Superior temporal gyrus (tissue), 1 donor: Measurements from ENCODE around the gene NUDCD3.
A peak's percentile ranks its signal among the peaks of the same experiment; 100 is the strongest.

ENCODE experiments used
- DNase-seq: peaks from one replicate; pipeline ENCODE4 v3.0.0-alpha.2; 2016; ENCODE audit errors: extremely low spot score

Gene NUDCD3

DNA sequence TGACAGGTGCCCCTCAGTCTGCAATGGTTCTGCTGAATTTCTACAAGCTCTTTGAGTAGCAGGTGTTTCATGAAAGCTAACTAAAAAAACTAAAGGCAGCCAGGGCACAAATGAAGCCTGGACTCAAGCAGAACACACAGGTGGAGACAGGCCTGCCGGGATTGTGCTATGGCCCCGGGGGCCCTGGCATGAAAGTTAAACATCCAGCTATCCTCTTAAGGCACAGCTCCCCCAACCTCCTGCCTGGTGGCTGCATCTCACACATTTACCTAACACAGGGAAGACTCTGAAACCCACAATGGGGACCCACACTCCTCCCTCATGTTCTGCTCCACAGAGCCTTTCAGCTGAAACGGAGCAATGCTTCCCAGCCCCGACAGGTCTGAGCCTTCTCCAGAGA is 88.8 kb downstream of the NUDCD3 start:
- DNase-seq: no peak

DNA sequence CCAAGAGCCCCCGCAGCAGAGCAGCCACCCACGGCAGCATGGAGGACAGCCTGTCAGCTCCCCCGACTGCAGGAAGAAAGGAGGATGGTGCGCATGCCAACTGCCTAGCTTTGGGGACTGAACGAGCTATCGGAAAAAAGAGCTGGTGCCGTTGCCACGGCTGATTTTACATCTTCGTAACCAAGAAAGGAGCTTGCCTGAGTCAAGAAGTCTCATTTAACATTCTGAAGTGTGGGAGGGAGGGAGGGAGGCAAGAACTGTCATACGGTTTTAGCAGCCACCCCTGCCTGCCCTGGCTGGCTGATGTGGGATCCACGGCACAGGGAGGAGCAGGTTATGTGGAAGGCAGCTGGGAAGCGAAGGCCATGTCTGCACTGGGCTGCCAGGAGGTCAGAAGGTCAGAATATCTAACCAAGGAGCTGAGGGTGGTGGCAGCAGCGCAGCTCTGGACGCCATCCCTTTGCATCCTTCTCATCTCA is 90.4 kb downstream of the NUDCD3 start:
- peak; percentile 46 for DNase-seq

DNA sequence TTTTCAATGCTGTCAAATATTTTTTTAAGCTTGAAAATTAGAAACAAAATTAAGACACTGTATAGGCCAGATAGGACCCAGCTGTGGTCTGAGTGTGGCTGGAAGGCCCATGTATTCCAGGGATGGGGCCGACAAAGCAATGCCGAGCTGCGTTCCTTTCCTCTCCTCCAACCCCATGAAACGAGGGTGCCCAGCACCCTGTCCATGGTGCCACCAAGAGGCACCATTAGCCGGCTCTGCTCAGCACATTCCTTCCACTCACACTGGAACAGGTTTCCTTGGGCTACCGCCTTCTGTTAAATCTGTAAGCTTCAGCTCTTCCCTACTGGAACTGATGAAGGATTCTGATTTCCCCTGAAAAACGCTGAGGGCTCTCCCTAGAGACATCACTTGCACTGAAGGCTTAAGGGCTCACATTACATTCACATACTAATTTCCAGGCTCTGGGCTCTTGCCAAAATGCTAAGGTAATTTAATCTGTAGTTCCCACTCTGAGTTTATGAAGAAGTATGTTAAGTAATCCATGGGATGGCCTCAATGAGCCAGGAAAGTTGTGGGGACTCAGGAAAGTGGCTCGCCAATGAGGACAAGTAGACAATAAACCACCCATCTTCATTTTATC is 91.4 kb downstream of the NUDCD3 start:
- no peak for DNase-seq

DNA sequence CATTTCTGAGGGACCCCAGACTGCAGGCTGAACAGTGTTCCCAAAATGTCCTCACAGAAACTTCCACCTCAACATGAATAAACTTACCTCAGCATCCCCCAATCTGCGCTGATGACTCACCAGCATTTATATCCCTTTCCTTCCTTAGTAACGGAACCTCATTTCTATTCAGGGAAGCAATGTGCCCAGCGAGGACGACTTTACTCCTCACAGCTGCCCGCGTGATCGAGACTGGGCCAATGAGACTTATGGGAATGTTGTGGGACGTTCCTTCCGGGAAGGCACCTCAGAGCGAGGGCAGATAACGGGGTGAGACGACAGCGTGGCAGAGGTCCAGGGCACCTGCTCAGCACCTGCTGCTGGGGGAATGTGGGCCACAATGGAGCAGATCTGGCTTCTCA is 91.9 kb downstream of the NUDCD3 start:
- DNase-seq: peak; percentile 72

DNA sequence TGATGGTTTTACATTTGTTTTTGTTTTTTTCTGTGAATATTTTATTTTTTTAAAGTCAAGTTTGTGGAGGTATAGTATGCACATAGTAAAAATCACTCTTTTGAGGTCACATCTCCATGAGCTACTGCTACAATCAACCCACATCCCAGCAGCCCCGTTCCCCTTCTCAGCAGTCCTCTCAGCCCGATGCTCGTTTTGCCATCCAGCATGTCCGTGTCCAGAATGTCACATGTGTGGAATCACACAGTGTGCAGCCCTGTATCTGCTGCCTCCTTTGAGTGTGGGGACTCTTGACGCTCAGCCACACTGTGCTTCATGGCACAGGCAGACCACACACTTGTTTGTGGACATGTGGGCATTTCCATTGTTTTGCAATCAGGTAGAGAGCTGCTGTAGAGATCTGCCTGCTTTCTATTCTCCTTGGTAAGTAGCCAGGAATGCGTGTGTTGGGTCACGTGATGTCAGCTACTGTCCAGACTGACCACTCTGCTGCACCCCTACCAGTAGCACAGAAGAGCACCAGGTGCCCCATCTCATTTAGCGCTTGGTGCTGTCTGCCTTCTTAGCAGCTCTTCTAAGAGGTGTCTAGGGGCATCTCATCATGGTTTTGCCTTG is 93.4 kb downstream of the NUDCD3 start:
- no peak for DNase-seq

DNA sequence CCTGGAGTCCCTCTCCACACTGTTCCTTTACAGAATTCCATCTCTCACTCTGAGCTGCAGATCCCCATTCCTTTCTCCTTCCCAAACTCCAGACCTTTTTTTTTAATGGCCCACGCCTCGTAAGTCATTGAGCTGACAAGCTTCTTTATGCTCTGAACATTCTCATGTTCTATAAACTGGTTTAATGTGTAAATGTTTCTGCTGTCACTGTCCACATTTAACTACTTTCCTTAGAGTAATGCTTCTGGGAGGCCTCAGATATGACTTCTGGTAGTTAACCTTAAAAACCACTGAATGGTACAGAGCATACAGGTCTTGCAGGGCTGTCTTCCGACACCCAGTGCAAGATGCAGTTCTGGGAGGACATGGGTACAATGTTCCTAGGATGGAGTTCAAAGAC is 94.0 kb downstream of the NUDCD3 start:
- DNase-seq: no peak

DNA sequence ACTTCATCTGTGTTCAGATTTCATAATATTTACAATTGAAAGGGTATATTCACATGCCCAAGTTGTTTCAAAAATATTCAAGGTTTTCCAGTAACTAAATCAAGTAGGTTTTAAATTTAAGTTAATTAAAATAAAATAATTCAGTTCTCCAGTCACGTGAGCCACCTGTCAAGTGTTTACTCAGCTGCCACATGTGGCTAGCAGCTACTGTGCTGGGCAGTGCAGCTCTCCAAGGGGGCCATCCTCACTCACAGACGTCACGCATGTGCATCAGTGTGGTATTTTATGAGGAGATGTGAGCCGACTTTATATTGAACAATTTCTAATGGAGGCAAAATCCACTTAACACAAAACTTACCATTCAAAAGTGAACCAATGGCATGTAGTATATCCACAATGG is 95.4 kb downstream of the NUDCD3 start:
- no peak for DNase-seq

DNA sequence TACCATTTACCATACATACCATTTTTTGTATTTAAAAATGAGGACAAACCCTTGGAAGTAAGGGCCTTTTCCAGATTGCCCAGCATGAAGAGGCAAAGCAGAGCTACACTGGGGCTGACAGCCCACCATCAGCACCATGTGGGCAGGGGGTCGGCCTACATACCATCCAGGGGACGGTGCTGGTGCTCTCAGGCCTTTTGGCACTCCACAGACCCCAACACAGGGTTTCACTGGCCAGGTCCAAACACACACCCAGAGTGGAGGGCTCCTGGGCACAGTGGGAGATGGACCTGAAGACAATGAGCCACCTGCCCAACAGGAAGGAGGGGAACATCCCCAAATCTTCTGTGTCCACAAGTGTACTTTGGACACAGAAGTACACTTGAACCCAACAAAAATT is 95.8 kb downstream of the NUDCD3 start:
- DNase-seq: no peak

DNA sequence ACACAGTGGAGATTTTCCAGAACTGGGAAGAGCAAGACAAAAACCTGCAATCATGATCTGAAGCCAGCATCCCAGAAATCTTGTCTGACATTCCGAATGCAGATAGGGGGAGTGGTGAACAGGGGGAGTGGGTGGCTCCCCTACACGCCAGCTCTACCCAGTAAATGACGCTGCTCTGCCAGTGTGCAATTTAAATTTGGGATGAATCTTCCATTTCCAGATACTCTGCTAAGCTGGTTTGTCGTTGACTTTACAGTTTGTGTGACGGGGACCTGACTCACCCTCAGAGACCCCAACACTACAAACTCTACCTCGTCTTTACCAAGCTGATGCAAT is 96.4 kb downstream of the NUDCD3 start:
- no peak for DNase-seq

DNA sequence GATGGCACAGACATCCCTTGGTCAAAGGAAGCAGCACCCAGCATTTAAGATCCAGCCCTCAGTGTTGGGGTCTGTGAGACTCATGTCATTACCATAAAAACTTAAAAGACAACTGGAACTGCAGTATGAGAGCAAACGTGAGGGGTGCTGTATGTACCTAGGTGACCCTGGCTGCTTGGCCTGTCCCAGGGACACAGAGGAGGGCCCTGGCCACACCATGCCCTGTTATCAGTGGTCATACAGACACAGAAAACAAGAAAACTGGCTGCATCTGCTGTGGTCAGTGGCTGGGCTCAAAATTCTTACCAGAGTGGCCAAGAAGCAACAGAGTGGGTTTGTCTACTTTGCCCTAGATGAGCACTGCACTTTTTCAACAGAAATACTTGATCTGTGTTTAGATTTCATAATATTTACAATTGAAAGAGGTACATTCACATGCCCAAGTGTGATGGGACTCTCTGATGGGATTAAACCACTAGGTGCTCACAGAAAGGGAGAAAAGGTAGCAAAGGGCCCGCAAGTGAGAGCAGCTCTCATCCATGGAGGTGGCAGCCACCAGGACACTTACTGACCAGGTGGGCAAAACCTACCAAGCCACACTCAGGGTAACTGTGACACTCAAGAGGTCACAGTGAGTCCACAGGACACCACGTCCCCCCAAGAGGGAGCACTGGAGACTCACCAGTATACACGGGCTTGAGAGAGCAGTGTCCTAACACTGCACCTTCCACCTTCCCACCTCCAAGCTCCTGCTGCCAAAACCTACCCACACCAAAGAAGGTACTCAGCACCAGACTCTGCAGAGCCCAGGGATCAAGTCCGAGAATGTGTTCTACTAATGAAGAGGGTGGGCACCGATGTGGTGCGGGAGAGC is 97.0 kb downstream of the NUDCD3 start:
- no peak for DNase-seq

DNA sequence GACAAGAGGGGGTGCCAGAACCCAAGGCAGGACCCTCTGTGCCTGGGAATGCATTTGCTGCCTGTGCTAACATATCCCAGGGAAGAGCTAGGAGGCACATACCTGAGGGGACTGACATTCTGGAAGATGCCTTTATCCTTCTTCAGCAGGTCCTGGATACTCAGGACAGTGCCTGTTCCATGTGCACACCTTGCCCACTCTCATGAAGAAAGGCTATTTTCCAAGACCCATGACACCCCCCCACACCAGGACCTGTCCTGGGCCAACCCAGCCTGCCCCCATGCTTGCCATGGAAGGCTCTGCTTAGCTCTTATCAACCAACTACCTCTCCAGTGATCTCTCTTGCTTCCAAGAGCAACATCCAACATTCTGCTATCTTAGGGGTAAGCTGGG is 97.8 kb downstream of the NUDCD3 start:
- DNase-seq: no peak

DNA sequence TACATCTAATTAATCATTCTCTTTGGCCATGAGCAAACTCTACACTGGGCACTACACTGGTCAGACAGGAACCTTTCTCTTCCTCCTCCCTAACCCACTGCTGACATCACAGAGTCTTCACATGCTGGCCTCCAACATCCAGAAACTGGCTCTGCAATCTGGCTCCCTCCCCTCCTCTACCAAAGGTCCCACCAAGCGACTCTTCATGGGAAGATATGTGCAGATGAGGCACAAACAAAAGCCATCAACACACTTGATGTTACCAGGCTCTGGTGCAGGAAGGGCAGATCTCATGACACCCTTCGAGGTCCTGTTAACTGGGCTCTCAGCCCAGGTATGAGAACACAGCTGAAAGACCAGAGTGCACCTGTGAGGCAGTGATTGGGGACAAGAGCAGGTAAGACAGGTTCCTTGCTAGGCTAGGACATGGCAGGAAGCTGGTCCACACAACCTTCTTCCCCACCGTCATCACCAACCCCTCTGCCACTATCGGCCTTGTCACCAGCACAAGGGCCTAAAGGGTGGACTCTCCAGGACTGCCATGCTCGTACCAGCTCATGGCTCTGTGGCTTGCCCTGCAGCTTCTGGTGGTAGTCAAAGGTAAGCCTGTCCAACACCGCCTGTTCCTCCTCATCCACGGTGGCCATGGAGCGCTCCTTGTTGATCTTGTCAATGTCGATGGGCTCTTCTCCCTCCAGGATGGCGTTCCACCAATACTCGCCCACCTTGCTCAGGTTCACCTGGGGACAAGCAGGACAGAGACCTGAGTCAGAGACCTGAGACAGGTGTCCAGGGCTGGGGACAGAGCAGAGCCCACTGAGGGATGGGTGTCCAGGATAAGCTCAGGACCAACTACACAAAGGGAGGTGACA is 98.5 kb downstream of the NUDCD3 start:
- DNase-seq: no peak

DNA sequence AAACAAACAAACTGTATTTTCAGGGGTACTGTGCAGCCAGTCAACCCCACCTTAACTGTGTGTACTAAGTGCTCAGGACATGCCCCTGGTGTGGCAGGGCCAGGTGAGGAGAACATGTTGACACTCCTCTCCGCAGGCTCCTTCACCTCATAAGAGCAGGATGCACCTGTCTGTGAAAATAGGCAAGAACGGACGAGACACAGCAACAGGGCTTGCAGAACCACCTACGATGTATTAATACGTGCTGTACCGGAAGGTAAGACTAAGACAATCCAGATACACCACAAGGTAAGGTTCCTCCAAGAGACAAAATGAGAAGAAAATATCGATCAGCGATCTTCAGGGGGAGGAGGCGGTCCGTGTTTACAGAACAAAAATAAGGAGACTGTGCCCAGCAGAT is 99.3 kb downstream of the NUDCD3 start:
- DNase-seq: no peak

DNA sequence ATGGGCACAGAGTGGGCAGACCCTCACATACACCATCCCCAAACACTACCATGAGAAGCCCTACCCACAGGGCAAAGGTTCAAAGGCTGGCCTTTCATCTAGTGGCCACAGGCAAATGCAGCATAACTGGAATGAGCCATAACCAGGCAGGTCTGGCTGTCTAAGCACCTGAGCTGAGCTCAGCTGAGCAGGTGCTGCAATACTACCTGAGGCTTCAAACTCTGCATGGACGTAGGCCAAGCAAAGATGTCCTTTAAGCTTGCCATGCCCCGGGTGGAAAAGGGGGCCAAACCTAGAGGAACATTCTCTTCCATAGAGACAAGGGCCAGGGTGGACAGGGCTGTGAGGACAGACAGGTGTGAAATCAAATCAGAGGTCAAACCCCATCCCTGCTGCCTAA is 99.8 kb downstream of the NUDCD3 start:
- DNase-seq: no peak

DNA sequence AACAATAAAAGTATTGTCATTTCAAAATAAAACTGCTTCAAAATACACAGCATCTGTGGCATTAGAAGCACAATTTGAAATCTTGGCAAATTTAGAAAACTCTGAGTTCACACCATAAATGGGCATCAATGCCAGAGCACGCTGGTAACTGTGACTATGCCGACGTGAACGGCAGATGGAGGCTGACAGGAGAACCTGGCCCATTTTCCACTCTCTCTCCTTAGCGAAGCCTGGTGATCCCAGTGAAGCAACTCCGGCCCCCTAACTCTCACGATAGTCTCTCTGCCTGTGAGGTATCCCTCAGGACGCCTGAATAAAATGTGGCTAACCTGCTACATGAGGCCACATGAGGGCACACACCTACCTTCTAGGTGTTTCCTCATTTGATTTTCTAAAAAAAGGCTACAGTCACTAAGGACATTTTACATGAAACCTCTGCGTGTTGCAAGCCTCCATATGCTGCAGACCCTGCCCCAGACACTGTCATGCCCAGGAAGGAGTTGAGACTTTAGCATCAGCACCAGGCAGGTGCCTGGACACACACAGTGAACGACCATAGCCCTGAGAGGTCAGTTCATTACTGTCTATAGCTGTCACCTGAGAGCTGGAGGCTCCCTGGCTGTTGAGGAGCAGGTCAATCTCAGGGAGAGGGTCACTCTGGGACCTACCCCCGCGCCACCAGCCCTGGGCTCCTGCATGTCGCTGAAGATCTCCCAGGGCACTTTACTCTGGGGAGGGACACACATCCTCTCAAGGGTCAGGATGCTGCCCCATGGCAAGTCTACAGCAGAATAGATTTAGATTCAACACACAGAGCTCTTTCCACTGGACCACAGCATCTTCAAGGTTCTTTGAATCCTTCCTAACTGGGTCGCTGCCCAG is 102.1 kb downstream of the NUDCD3 start:
- peak; percentile 62 for DNase-seq

DNA sequence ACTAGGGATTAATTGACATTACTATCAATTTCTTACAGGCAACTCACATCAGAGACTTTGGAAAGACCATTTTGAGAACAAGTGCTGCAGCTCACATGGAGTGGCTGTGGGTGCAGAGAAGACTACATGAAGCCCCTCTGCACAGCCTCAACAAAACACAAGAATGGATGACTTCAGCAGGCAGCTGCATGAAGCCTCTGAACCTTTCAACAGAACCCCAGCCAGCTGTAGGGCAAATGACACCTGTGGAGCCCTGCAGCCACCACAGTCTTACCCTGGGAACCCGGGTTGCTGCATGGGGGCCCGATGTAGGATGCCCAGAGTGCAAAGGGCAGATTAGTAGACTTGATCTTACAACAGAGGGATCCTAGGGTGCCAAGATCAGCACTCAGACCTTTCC is 103.1 kb downstream of the NUDCD3 start:
- DNase-seq: no peak

DNA sequence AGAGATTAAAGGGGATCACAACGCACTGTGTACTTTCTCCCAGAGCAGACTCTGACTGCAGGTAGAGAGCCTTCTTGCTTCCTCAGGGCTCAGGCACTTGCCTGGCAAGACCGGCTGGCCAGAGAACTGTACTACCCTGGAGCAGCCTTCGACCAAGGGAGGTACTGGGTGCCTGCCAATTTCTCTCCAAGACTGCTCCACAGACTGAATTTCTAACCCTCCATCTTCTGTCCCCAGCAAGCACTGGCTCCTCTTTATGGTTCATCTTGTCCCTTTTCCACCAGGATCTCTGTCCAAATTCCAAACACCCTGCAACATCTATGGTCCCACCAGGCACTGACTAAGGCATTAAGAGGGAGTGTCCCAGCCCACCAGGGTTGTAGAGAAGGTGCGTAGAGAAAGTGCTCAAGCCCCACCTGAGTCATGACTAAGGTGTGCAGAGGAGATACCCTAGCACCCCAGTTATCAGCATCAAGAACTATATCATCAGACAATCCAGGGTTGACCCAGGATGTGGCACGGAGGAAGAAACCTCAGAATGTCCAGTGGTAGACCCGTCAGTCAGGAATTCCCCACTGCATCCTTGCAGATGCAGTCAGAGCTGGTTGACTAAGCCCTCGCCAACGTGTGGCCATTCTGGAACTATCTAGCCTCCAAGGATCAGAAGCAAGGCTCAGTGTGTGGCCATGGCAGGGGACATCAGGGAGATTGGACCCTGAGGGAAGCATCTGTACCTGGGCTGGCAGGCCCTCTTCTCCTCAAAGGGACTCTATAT is 104.1 kb downstream of the NUDCD3 start:
- no peak for DNase-seq

DNA sequence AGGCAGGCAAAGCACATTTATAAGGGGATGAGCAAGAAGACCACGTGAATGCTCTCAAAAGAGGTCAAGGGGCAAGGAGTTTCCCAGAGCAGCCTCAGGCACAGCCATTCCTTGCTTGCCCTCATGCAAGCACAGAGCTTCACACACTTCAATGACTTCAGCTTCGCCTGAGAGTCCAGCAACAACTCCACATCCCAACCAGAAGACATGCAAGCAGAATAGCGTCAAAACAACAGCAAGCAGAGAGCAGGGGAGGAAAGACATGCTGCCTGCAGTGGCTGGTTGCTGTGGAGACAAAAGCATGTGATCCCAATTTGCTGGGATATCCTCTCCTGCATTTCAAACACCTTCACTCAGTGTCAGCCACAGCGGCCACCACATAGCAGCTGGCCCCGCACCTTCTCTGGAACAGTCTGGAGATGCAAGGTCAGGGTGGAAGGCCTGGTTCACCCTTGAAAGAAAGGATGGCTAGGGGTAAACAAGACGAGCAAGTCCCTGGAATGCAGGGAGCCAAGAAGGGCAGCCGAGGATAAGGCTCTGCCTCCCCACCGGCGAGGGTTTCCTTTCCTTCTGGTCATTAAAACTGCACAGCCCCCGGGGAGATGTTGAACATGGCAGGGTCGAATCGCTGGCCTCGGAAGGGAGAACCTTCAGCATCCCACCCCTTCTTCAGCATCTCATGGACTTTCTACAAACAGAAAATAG is 104.9 kb downstream of the NUDCD3 start:
- DNase-seq: peak; percentile 39

DNA sequence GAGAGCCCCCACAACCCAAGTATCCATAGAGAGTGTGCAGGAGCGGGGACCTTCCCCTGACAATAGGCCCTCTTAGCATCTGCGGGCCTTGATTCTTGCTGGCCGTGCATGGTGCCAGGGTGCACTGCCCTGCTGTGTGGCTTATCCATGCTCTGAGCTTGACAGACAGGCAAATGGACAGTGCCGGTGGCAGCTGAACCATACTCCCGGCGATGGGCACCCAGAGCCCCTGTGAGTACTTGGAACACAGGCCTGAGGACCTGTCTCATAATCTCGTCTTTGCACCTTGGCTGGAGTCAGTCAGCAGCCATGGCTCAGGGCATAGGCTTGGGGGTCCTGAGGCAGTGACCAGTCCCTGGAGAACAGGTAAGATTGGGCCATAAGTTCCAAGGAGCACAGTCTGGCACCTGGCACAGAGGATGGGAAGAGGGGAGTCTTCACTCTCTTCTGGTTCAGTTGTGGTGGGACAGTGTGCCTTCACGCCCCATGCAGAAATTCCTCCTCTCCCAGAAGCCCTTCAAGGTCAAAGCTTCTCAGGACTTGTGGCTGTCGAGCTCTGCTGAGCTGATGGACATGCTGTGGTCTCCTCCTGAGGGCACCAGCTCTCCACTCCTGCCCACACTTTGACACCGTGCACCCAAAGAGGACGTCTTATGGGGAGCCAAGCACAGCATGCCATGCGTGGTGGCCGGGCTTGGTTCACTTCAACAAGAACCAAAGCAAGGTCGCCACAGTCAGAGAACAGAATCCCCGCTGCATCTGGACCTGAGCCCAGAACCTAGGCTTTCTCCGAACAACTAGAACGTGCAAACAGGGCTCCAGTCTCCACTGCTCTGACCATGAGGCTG is 105.6 kb downstream of the NUDCD3 start:
- DNase-seq: no peak
